Naive thymus-derived CD8-positive, alpha-beta T cell (primary cell): ENCODE results near the gene MAML3. TPM values are rescaled to one million over a fixed set of nuclear protein-coding genes. Genes with fewer than 3 reads are reported as not detected.
A peak's percentile ranks its signal among the peaks of the same experiment; 100 is the strongest.

Source experiments
- ATAC-seq, 2 donors: fragments of 150-1000 bp; cut with Tn5 transposase in 1 of 2; sonication (Bioruptor Pico), chemical (Tn5 transposase) in 1 of 2; 1 replicate in 1 of 2; 2 replicates in 1 of 2; pipeline ENCODE4 v1.10.0; 2021; ENCODE audit warnings: mild to moderate bottlenecking in 2 of 2, moderate library complexity in 2 of 2
- POLR2A ChIA-PET: fragments of 350-600 bp; sonication (Branson Sonifier 250); formaldehyde crosslinking; loops from one replicate; lab custom pipeline; 2021; ENCODE audit warnings: antibody characterized with exemption; lab: Charles Lee
- DNase-seq, 10 donors: peaks; one replicate each; pipeline versions ENCODE4 v3.0.0 to v3.0.0-alpha.2; 2020 to 2022
- H3K27ac Mint-ChIP-seq, 10 donors: one replicate each; pipeline ENCODE4 v1.8.0; 2020 to 2022; ENCODE audit warnings: mild to moderate bottlenecking in 10 of 10, mixed read lengths in 10 of 10, moderate library complexity in 4 of 10, inconsistent platforms in 1 of 10
- H3K27me3 Mint-ChIP-seq, 5 donors: one replicate each; pipeline ENCODE4 v1.8.0; 2021 to 2022; ENCODE audit warnings: mixed read lengths in 5 of 5
- H3K36me3 Mint-ChIP-seq, 3 donors: one replicate each; pipeline ENCODE4 v1.8.0; 2020 to 2022; ENCODE audit warnings: mixed read lengths in 3 of 3, mild to moderate bottlenecking in 2 of 3, inconsistent platforms in 1 of 3
- H3K4me1 Mint-ChIP-seq, 4 donors: one replicate each; pipeline ENCODE4 v1.8.0; 2021 to 2022; ENCODE audit warnings: mixed read lengths in 4 of 4
- H3K4me3 Mint-ChIP-seq, 10 donors: one replicate each; pipeline ENCODE4 v1.8.0; 2020 to 2022; ENCODE audit warnings: mild to moderate bottlenecking in 10 of 10, mixed read lengths in 10 of 10, moderate library complexity in 6 of 10, inconsistent platforms in 1 of 10
- H3K9me3 Mint-ChIP-seq, 9 donors: one replicate each; pipeline ENCODE4 v1.8.0; 2020 to 2022; ENCODE audit warnings: mixed read lengths in 9 of 9, mild to moderate bottlenecking in 3 of 9, inconsistent platforms in 1 of 9, moderate library complexity in 1 of 9
- polyA plus RNA-seq, 3 donors: library from polyadenylated mRNA; unstranded; fragments of 300-500 nt; fragmentation: Illumina TruSeq; gene quantifications; one replicate each; pipeline ENCODE4 v1.2.3, GENCODE V29; 2021
- total RNA-seq, 8 experiments: library from RNA in 2 of 8; stranded (reverse) in 2 of 8; gene quantifications; one replicate each; pipeline ENCODE4 v1.2.3 and lab custom pipeline; 2021 to 2026

Gene MAML3
- total and polyA plus RNA-seq, 5 experiments from 2014 or later = 0.51 to 5.3 (median 1.6) TPM

DNA sequence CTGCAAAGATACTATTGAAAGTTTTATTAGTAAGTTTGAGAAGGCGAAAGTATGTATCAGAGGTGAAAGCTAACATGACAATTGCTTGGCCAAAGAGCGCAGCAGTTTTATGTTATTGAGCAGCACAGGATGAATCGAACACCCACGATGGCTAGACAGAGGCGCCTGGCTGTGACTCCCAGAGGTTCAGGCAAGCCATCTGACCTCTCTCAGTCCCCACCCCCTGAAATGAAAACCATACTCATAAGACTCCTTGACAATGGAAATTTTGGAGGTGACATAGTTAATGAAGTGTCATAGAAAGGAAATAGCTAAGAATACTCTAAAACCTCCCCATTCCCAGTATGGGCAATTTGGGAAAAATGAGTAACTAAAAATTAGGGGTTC lies 417.7 kb downstream of the MAML3 start:
- Mint-ChIP-seq H3K4me1 (peaks cover 6 to 23% (median 18%) of the 10 kb centered on the region in 4 donors), H3K4me3 (peak overlapping the region; percentile 44 to 79 (median 62)), H3K9me3 (no peaks in the 10 kb centered on the region), H3K27ac (no peak overlapping the region), H3K27me3 (peaks cover 14 to 36% (median 23%) of the 10 kb centered on the region in 5 donors), H3K36me3 (peaks cover 0 to 2% (median 0%) of the 10 kb centered on the region in 3 donors)
- POLR2A ChIA-PET = no interaction called here
- no peak for DNase-seq
- ATAC-seq = no peak

DNA sequence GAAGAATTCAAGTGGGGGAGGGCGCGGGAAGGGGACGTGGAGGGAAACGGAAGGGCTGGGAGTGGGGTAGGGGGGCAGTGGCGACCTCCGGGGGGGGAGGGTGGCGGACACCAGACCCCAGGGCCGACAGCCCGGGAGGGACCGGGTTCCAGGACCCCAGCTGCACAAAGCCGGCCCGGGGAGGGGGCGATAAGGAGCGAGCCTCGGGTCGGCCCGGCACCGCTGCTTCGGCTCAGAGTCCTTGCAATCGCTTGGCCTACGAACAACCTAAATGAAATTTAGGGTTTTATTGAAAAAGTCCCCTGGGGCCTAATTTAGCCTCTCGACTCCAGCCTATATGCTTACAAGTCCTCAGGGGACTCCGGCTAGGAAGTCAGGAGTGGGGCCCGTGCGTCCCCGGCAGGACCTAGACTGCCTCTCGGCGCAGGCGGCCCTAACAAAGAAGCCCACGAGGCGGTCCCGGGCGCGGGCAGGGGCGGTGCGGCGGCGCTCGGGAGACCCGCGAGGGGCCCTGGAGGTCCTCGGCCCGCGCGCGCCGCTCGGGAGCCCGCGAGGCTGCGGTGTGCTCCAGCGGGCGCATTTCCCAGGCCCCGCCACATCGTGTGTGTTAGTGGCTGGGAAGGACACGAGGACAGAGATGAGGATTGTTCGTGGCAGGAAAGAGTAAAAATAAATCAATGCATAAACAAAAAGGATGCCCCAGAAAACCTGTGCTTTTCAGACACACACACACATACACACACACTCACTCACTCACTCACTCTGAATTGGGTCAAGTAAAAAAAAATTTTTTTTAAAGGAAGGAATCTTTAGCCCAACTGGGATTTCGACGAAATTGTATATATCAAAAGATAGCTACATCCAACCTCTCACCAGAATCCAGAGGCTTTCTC lies 418.4 kb downstream of the MAML3 start:
- H3K4me3 Mint-ChIP-seq = peak overlapping the region; percentile 61 to 85 (median 79)
- POLR2A ChIA-PET = no interaction called here
- peak; percentile 11 to 39 for ATAC-seq
- peak in 2 of 10 donors; percentile 8 to 9 for DNase-seq
- peaks cover 14 to 36% (median 23%) of the 10 kb centered on the region in 5 donors for H3K27me3 Mint-ChIP-seq
- H3K4me1 Mint-ChIP-seq = peaks cover 6 to 23% (median 18%) of the 10 kb centered on the region in 4 donors
- H3K27ac Mint-ChIP-seq = peak overlapping the region in 1 of 10 donors; percentile 68
- peaks cover 0 to 2% (median 2%) of the 10 kb centered on the region in 3 donors for H3K36me3 Mint-ChIP-seq
- H3K9me3 Mint-ChIP-seq = no peaks in the 10 kb centered on the region

DNA sequence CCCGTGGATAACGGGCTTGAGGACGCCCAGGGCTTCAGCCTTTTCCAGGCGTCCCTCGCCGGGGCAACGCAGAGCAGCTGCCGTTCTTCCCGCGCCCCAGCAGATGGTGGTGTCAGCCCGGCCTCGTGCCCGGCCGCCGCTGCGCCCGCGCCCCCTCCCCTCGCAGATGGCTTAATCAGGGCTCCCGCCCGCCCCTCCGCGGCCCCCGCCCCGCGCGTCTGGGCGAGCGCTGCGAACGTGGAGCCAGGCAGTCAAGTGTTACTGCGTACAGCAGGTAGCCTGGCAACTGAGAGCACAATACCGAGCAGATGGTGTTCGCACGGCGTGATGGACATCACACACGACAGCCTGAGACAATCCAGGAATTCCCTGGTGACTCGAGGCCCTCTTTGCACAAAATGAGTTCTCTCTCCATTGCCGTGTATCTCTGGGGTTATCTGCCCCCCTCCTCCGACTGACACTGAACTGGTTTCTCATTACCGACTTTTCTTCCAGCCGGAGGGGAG lies 419.1 kb downstream of the MAML3 start:
- H3K36me3 Mint-ChIP-seq = peaks cover 0 to 2% (median 2%) of the 10 kb centered on the region in 3 donors
- DNase-seq (peak; percentile 23 to 72 (median 46)), ATAC-seq (peak; percentile 82 to 85)
- H3K27ac Mint-ChIP-seq = peak overlapping the region in 1 of 10 donors; percentile 68
- H3K27me3 Mint-ChIP-seq = peaks cover 14 to 36% (median 23%) of the 10 kb centered on the region in 5 donors
- peak overlapping the region; percentile 61 to 85 (median 79) for H3K4me3 Mint-ChIP-seq
- H3K9me3 Mint-ChIP-seq = no peaks in the 10 kb centered on the region
- H3K4me1 Mint-ChIP-seq = peaks cover 6 to 23% (median 18%) of the 10 kb centered on the region in 4 donors
- POLR2A ChIA-PET = interaction anchor here (1.1 kb wide), 1 partner anchor 11 kb away, joined by 4 read pairs; no protein-coding TSS in a partner anchor

GRCh38 chr4:139734201-139734874 lies 419.6 kb downstream of the MAML3 start:
- Mint-ChIP-seq H3K9me3 (no peaks in the 10 kb centered on the region), H3K4me3 (peak overlapping the region; percentile 61 to 85 (median 79)), H3K36me3 (peaks cover 0 to 4% (median 2%) of the 10 kb centered on the region in 3 donors), H3K27me3 (peaks cover 14 to 36% (median 22%) of the 10 kb centered on the region in 5 donors), H3K4me1 (peaks cover 6 to 23% (median 18%) of the 10 kb centered on the region in 4 donors), H3K27ac (peak overlapping the region in 1 of 10 donors; percentile 11)
- POLR2A ChIA-PET = interaction anchor here (1.1 kb wide), 1 partner anchor 11 kb away, joined by 4 read pairs; no protein-coding TSS in a partner anchor
- ATAC-seq (peak in 1 of 2 donors; percentile 10), DNase-seq (peak in 1 of 10 donors; percentile 7)

- Mint-ChIP-seq H3K9me3 (no peaks in the 10 kb centered on the region), H3K4me3 (no peak overlapping the region), H3K27me3 (peaks cover 12 to 35% (median 19%) of the 10 kb centered on the region in 5 donors), H3K4me1 (peaks cover 7 to 23% (median 18%) of the 10 kb centered on the region in 4 donors), H3K27ac (no peak overlapping the region), H3K36me3 (peaks cover 0 to 11% (median 10%) of the 10 kb centered on the region in 3 donors)
- POLR2A ChIA-PET = no interaction called here
- DNase-seq (no peak), ATAC-seq (no peak)
Measured at GRCh38 chr4:139732991-139733570, 420.9 kb downstream of the MAML3 start.

- H3K4me3 Mint-ChIP-seq = no peak overlapping the region
- no peak overlapping the region for H3K27ac Mint-ChIP-seq
- H3K4me1 Mint-ChIP-seq = peaks cover 0 to 3% (median 0%) of the 10 kb centered on the region in 4 donors
- POLR2A ChIA-PET = no interaction called here
- no peak for DNase-seq
- peaks cover 0 to 3% (median 0%) of the 10 kb centered on the region in 5 donors for H3K27me3 Mint-ChIP-seq
- no peak for ATAC-seq
- H3K9me3 Mint-ChIP-seq = no peaks in the 10 kb centered on the region
- peaks cover 0 to 24% (median 11%) of the 10 kb centered on the region in 3 donors for H3K36me3 Mint-ChIP-seq
Measured at GRCh38 chr4:139728840-139729239, 425.1 kb downstream of the MAML3 start.

DNA sequence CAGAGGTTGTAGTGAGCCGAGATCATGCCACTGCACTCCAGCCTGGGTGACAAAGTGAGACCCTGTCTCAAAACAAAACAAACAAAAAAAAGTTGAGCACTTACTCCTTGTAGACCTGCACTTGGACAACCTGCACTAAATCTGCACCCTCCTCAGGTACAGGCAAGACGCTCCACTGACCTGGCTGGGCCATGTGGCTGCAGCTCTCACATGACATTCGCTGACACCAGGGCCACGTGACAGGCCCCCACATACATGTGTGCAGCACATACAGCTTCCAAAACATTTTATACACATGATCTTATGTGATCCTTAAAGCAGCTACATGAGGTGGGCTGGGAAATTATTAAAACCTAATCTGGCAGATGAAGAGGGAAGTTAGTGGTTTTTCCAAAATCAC lies 425.8 kb downstream of the MAML3 start:
- POLR2A ChIA-PET = no interaction called here
- H3K27ac Mint-ChIP-seq = no peak overlapping the region
- peaks cover 0 to 3% (median 0%) of the 10 kb centered on the region in 4 donors for H3K4me1 Mint-ChIP-seq
- peaks cover 0 to 24% (median 11%) of the 10 kb centered on the region in 3 donors for H3K36me3 Mint-ChIP-seq
- DNase-seq (no peak), ATAC-seq (no peak)
- no peaks in the 10 kb centered on the region for H3K9me3 Mint-ChIP-seq
- peaks cover 0 to 3% (median 0%) of the 10 kb centered on the region in 5 donors for H3K27me3 Mint-ChIP-seq
- no peak overlapping the region for H3K4me3 Mint-ChIP-seq

GRCh38 chr4:139726615-139727014 lies 427.4 kb downstream of the MAML3 start:
- Mint-ChIP-seq H3K27me3 (no peaks in the 10 kb centered on the region), H3K27ac (no peak overlapping the region), H3K4me3 (no peak overlapping the region), H3K36me3 (peaks cover 0 to 24% (median 11%) of the 10 kb centered on the region in 3 donors), H3K4me1 (peaks cover 0 to 3% (median 0%) of the 10 kb centered on the region in 4 donors), H3K9me3 (no peaks in the 10 kb centered on the region)
- POLR2A ChIA-PET = no interaction called here
- DNase-seq (no peak), ATAC-seq (no peak)

GRCh38 chr4:139725236-139725635 lies 428.7 kb downstream of the MAML3 start:
- Mint-ChIP-seq H3K27ac (no peak overlapping the region), H3K4me1 (peaks cover 0 to 3% (median 0%) of the 10 kb centered on the region in 4 donors), H3K4me3 (no peak overlapping the region), H3K36me3 (peaks cover 0 to 24% (median 12%) of the 10 kb centered on the region in 3 donors), H3K9me3 (no peaks in the 10 kb centered on the region), H3K27me3 (no peaks in the 10 kb centered on the region)
- ATAC-seq = no peak
- POLR2A ChIA-PET = no interaction called here
- DNase-seq = no peak

GRCh38 chr4:139721789-139722188 lies 432.2 kb downstream of the MAML3 start:
- peaks cover 0 to 32% (median 12%) of the 10 kb centered on the region in 3 donors for H3K36me3 Mint-ChIP-seq
- POLR2A ChIA-PET = no interaction called here

DNA sequence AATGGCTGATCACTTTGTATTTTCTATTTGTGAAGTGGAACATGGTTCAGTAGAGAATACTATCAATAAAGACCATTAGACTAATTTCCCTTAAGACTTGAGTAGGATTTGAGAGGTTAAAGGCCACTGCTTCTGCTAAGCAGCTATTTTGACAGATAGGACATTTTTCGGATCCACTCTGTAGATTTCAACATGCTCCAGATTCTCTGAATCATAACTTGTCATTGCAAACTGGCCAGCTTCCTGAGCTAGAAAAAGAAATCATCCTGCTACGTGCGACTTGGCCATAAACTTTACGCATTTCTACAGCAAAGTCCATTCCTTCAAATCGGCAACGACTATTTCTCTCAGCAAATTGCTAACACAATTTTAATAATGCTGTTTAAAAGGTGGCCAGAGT lies 433.2 kb downstream of the MAML3 start:
- ATAC-seq (no peak), DNase-seq (no peak)
- peaks cover 0 to 32% (median 12%) of the 10 kb centered on the region in 3 donors for H3K36me3 Mint-ChIP-seq
- POLR2A ChIA-PET = no interaction called here
- H3K9me3 Mint-ChIP-seq = no peaks in the 10 kb centered on the region
- no peaks in the 10 kb centered on the region for H3K27me3 Mint-ChIP-seq
- H3K4me3 Mint-ChIP-seq = no peak overlapping the region
- peaks cover 0 to 2% (median 0%) of the 10 kb centered on the region in 4 donors for H3K4me1 Mint-ChIP-seq
- no peak overlapping the region for H3K27ac Mint-ChIP-seq

More at GRCh38 chr4:139721789-139722188, 432.2 kb downstream of the MAML3 start:
- Mint-ChIP-seq H3K27ac (no peak overlapping the region), H3K4me1 (peaks cover 0 to 2% (median 0%) of the 10 kb centered on the region in 4 donors), H3K4me3 (no peak overlapping the region), H3K9me3 (no peaks in the 10 kb centered on the region), H3K27me3 (no peaks in the 10 kb centered on the region)
- ATAC-seq (no peak), DNase-seq (no peak)
